ENCODE results near the gene MICALL2.

Gene MICALL2

DNA sequence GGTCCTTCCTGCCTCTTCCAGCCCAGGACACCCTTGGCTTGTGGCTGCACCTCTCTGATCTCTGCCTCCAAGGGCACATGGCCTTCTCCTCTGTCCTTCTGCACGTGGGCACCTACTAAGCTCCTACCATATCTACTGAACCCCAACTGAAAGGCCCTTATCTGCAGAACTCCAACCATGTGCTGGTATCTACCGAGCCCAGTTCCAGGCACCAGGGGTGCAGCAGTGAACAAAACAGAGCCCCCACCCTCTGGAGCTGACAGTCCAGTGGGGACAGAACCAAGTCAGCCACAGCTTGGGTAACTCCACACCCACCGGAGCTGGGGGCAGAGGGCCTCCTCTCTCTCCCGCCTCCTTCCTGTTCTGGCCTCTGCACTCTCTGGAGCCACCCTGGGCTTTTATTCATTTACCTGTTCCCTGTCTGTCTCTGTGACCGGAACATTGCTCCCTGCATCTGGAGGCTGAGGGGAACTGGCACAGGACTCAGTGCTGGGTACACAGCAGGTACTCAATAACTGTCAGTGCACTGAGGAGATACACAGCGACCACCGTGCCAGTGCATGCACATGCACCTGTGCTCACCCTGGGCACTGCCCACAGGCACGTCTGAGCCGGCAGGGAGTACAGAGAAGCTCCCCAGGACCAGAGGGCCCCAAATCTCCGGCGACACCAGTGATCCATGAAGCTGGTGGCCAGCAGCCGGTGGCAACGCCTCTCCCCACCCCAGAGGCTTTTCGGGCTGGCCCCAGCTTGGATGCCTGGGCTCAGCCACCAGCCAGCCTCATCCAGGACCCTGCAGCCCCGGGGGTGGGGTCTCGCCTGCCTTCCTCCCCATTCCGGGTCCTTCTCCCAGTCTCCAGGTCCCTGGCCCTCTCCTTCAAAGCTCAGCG lies 2.0 kb downstream of the MICALL2 start:
- H3K4me3 ChIP-seq (ENCODE audit: low read depth, low read length), result no peak overlapping the region
- TF ChIP-seq, protein P1, sequence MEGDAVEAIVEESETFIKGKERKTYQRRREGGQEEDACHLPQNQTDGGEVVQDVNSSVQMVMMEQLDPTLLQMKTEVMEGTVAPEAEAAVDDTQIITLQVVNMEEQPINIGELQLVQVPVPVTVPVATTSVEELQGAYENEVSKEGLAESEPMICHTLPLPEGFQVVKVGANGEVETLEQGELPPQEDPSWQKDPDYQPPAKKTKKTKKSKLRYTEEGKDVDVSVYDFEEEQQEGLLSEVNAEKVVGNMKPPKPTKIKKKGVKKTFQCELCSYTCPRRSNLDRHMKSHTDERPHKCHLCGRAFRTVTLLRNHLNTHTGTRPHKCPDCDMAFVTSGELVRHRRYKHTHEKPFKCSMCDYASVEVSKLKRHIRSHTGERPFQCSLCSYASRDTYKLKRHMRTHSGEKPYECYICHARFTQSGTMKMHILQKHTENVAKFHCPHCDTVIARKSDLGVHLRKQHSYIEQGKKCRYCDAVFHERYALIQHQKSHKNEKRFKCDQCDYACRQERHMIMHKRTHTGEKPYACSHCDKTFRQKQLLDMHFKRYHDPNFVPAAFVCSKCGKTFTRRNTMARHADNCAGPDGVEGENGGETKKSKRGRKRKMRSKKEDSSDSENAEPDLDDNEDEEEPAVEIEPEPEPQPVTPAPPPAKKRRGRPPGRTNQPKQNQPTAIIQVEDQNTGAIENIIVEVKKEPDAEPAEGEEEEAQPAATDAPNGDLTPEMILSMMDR (IDR thresholded peaks at IDR 0.05; ENCODE audit: insufficient read depth, low read depth, low read length, missing control alignments), result no peak

DNA sequence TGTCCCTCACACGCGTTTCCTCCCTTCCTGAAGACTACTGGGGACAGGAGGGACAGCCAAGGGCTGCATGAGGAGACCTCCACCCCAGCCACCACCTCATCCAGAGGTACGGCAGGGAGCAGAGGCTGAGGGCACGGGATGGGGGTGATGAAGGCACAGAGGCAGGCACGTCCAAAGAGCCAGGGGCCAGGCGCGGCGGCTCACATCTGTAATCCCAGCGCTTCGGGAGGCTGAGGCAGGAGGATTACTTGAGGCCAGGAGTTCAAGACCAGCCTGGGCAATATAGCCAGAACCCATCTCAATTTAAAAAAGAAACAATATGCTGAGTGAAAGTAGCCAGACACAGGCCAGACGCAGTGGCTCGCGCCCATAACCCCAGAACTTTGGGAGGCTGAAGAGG lies 3.3 kb downstream of the MICALL2 start:
- no peak for DNase-seq (ENCODE audit: low read depth)
- TF ChIP-seq, protein P1 (IDR thresholded peaks at IDR 0.05; ENCODE audit: insufficient read depth, low read depth, low read length, missing control alignments), result no peak
- H3K4me3 ChIP-seq (ENCODE audit: low read depth, low read length), result no peak overlapping the region

More for the DNA sequence above, 2.0 kb downstream of the MICALL2 start:
- DNase-seq (ENCODE audit: low read depth), result no peak

- TF ChIP-seq, protein P1 (IDR thresholded peaks at IDR 0.05; ENCODE audit: insufficient read depth, low read depth, low read length, missing control alignments), result no peak
- no peak overlapping the region for H3K4me3 ChIP-seq (ENCODE audit: low read depth, low read length)
- no peak for DNase-seq (ENCODE audit: low read depth)
These were observed 3.9 kb downstream of the MICALL2 start for GRCh38 chr7:1455241-1455939.

DNA sequence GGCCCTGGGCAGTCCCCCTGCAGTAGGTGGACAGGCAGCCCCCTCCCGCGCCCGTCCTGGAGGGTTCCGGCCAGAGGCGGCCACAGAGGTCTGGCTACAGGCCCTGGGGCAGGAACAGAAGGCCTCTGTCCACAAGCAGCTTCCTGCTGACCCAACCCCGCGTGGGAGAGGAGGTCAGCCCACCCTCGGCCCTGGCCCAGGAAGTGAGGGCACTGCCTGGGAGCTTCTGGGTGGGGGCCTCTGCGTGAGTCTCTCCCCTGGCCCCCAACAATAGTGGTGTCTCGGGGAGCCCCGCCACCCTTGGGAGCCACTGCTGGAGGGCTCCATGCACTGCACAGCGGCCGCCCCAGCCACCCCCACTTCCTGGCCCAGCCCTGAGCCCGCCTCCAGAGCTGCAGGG lies 4.7 kb downstream of the MICALL2 start:
- no peak overlapping the region for H3K4me3 ChIP-seq (ENCODE audit: low read depth, low read length)
- DNase-seq (ENCODE audit: low read depth), result no peak
- TF ChIP-seq, protein P1 (IDR thresholded peaks at IDR 0.05; ENCODE audit: insufficient read depth, low read depth, low read length, missing control alignments), result no peak

DNA sequence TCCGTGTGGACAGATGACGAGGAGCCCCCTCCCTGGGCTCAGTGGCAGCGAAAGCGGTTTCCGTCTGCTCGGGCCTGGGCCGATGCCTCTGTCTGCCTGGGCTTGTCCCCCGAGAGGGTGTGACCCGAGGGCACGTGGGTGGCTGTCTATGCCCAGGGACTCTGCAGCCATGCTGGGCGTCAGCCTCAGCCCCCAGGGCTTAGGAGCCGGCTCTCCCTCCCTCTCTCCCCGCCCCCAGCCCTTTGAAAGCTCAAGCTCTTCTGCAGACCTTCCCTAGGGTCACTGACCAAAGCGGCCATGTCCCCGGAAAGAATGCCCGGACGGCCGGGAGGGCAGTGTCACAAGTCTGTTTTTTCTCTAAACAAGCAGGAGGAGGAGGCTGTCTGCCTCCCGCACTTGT lies 7.1 kb downstream of the MICALL2 start:
- no peak for DNase-seq (ENCODE audit: low read depth)
- H3K4me3 ChIP-seq (ENCODE audit: low read depth, low read length), result no peak overlapping the region
- TF ChIP-seq, protein P1 (IDR thresholded peaks at IDR 0.05; ENCODE audit: insufficient read depth, low read depth, low read length, missing control alignments), result no peak

- DNase-seq (ENCODE audit: low read depth), result no peak
- no peak overlapping the region for H3K4me3 ChIP-seq (ENCODE audit: low read depth, low read length)
- TF ChIP-seq, protein P1 (IDR thresholded peaks at IDR 0.05; ENCODE audit: insufficient read depth, low read depth, low read length, missing control alignments), result no peak
These were observed 8.3 kb downstream of the MICALL2 start for GRCh38 chr7:1450987-1451386.

Measured in GM12865 (cell line).